Measurements from ENCODE around the gene CLEC1A.

GRCh38 chr12:10130042-10130441 is 31.3 kb upstream of the CLEC1A start, which contains the start of gene CLEC7A:
- TF ChIP-seq EZH2 (IDR thresholded peaks at IDR 0.05; ENCODE audit: borderline replicate concordance, low read depth, low read length, severe bottlenecking) (no peak), POLR2AphosphoS5 (IDR thresholded peaks at IDR 0.05; ENCODE audit: insufficient read depth, low read depth, low read length) (no peak), GATA2 (IDR thresholded peaks at IDR 0.05; ENCODE audit: insufficient read depth, insufficient read length, low read depth, low read length) (no peak), MYC (IDR thresholded peaks at IDR 0.05; ENCODE audit: low read depth, low read length) (no peak)
- TF ChIP-seq, protein P1, sequence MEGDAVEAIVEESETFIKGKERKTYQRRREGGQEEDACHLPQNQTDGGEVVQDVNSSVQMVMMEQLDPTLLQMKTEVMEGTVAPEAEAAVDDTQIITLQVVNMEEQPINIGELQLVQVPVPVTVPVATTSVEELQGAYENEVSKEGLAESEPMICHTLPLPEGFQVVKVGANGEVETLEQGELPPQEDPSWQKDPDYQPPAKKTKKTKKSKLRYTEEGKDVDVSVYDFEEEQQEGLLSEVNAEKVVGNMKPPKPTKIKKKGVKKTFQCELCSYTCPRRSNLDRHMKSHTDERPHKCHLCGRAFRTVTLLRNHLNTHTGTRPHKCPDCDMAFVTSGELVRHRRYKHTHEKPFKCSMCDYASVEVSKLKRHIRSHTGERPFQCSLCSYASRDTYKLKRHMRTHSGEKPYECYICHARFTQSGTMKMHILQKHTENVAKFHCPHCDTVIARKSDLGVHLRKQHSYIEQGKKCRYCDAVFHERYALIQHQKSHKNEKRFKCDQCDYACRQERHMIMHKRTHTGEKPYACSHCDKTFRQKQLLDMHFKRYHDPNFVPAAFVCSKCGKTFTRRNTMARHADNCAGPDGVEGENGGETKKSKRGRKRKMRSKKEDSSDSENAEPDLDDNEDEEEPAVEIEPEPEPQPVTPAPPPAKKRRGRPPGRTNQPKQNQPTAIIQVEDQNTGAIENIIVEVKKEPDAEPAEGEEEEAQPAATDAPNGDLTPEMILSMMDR (IDR thresholded peaks at IDR 0.05; ENCODE audit: extremely low read depth in 1 of 2, insufficient read depth in 1 of 2, low read depth in 1 of 2, low read length in 2 of 2) = no peak

Measured in endothelial cell of umbilical vein (primary cell).